Activated CD4-positive, alpha-beta T cell treated with anti-CD3 and anti-CD28 coated beads, Interleukin-2, amount 50 U/mL, for 16 hours (primary cell): Measurements from ENCODE around the gene OR5AC2.
A peak's percentile ranks its signal among the peaks of the same experiment; 100 is the strongest.

ENCODE experiments used
- DNase-seq: peaks from one replicate; pipeline ENCODE4 v3.0.0-alpha.2; 2020

OR5AC2 gene

GRCh38 chr3:98086873-98087272, at the start of gene OR5AC2:
TSS of gene OR5AC2 (plus strand) at chr3:98087173. CDS start at chr3:98087173, 0 bp downstream.
- no peak for DNase-seq

GRCh38 chr3:98038286-98038685, 48.7 kb upstream of the OR5AC2 start:
- peak; percentile 62 for DNase-seq

GRCh38 chr3:98038876-98039275, 48.1 kb upstream of the OR5AC2 start:
- peak; percentile 22 for DNase-seq

- DNase-seq, result peak; percentile 86
Observed at GRCh38 chr3:98039322-98040024, 47.5 kb upstream of the OR5AC2 start.

GRCh38 chr3:98041350-98041749, 45.6 kb upstream of the OR5AC2 start:
- DNase-seq, result no peak

- no peak for DNase-seq
Observed at GRCh38 chr3:98048586-98048985, 38.4 kb upstream of the OR5AC2 start.

- no peak for DNase-seq
Observed at GRCh38 chr3:98049271-98049670, 37.7 kb upstream of the OR5AC2 start.

GRCh38 chr3:98056035-98056434, 30.9 kb upstream of the OR5AC2 start:
- no peak for DNase-seq

GRCh38 chr3:98057631-98058030, 29.3 kb upstream of the OR5AC2 start:
- DNase-seq, result no peak

- DNase-seq, result no peak
Observed at GRCh38 chr3:98058244-98058960, 28.6 kb upstream of the OR5AC2 start.

GRCh38 chr3:98068824-98069223, 18.1 kb upstream of the OR5AC2 start:
- DNase-seq, result no peak

- no peak for DNase-seq
Observed at GRCh38 chr3:98070840-98071239, 16.1 kb upstream of the OR5AC2 start.

GRCh38 chr3:98073486-98073885, 13.5 kb upstream of the OR5AC2 start:
- no peak for DNase-seq

GRCh38 chr3:98095882-98096281, 8.9 kb downstream of the OR5AC2 start:
- no peak for DNase-seq

GRCh38 chr3:98099848-98100247, 12.9 kb downstream of the OR5AC2 start:
- no peak for DNase-seq

- no peak for DNase-seq
Observed at GRCh38 chr3:98108162-98108561, 21.2 kb downstream of the OR5AC2 start.

GRCh38 chr3:98109807-98110549, 23.0 kb downstream of the OR5AC2 start:
- no peak for DNase-seq

- no peak for DNase-seq
Observed at GRCh38 chr3:98110550-98110908, 23.6 kb downstream of the OR5AC2 start.

- DNase-seq, result no peak
Observed at GRCh38 chr3:98114264-98114663, 27.3 kb downstream of the OR5AC2 start.

GRCh38 chr3:98115717-98116116, 28.7 kb downstream of the OR5AC2 start:
- no peak for DNase-seq

- DNase-seq, result no peak
Observed at GRCh38 chr3:98130421-98130820, 43.4 kb downstream of the OR5AC2 start, which contains the start of gene OR5H1. TSS of gene OR5H1 (plus strand) at chr3:98130721. CDS start at chr3:98132698, 1,977 bp downstream.

GRCh38 chr3:98136631-98137030, 49.7 kb downstream of the OR5AC2 start:
- no peak for DNase-seq
